ENCODE data around the gene PRSS21. TPM values are rescaled to one million over a fixed set of nuclear protein-coding genes. Genes with fewer than 3 reads are reported as not detected.

Gene PRSS21
- polyA plus RNA-seq, 3 donors: 2.1 to 9.0 (median 3.1) TPM

GRCh38 chr16:2846511-2847310 is 29.7 kb downstream of the PRSS21 start:
- Mint-ChIP-seq H3K4me3 (no peak overlapping the region), H3K9me3 (peaks cover 0 to 3% (median 0%) of the 10 kb centered on the region in 7 donors), H3K36me3 (no peaks in the 10 kb centered on the region), H3K4me1 (peaks cover 14% of the 10 kb centered on the region), H3K27ac (no peak overlapping the region), H3K27me3 (ENCODE audit: low read depth in 3 of 3) (peaks cover 8 to 21% (median 20%) of the 10 kb centered on the region in 3 donors)
- no peak for DNase-seq
- Histone ChIP-seq H2AFZ (ENCODE audit: insufficient read depth, low read depth, low read length, poor library complexity, severe bottlenecking) (no peak overlapping the region), H4K20me1 (ENCODE audit: insufficient read depth, low read length) (no peaks in the 10 kb centered on the region), H3K9ac (ENCODE audit: insufficient read depth, low read length, poor library complexity, severe bottlenecking) (no peak overlapping the region), H3K79me2 (ENCODE audit: insufficient read depth, low read length) (no peaks in the 10 kb centered on the region), H3K36me3 (replicated peaks in 1 of 2; ENCODE audit: control insufficient read depth in 1 of 2, insufficient read depth in 2 of 2, low read length in 2 of 2) (no peaks in the 10 kb centered on the region), H3K4me1 (ENCODE audit: control insufficient read depth in 1 of 2, insufficient read depth in 2 of 2, low read length in 2 of 2) (peaks cover 11% of the 10 kb centered on the region in 2 donors), H3K27ac (ENCODE audit: low read depth in 1 of 2, low read length in 2 of 2) (no peak overlapping the region), H3K4me3 (replicated peaks in 1 of 3; ENCODE audit: low read depth in 2 of 3, low read length in 3 of 3) (no peak overlapping the region), H3K4me2 (replicated peaks; ENCODE audit: extremely low read depth, low read length, poor library complexity, severe bottlenecking) (no peak overlapping the region), H3K27me3 (ENCODE audit: control insufficient read depth in 2 of 2, insufficient read depth in 2 of 2, low read length in 2 of 2) (peaks cover 0 to 3% of the 10 kb centered on the region in 2 donors), H3K9me3 (replicated peaks in 1 of 2; ENCODE audit: control insufficient read depth in 1 of 2, insufficient read depth in 1 of 2, low read length in 2 of 2) (no peaks in the 10 kb centered on the region)
- TF ChIP-seq CTCF (IDR thresholded peaks at IDR 0.05): no peak
- intact Hi-C loops (cut with micrococcal nuclease): no loop called here
- 50% methylated on average over 2 of the region's 3 CpGs for WGBS (ENCODE audit: insufficient coverage)

GRCh38 chr16:2848933-2849725 is 32.1 kb downstream of the PRSS21 start:
- no peak overlapping the region for H3K27ac Mint-ChIP-seq
- peaks cover 3 to 12% (median 8%) of the 10 kb centered on the region in 7 donors for H3K9me3 Mint-ChIP-seq
- intact Hi-C loops (cut with micrococcal nuclease): no loop called here
- H3K79me2 ChIP-seq (ENCODE audit: insufficient read depth, low read length): no peaks in the 10 kb centered on the region
- H3K4me3 Mint-ChIP-seq: no peak overlapping the region
- DNase-seq: no peak
- H3K4me1 ChIP-seq (ENCODE audit: control insufficient read depth in 1 of 2, insufficient read depth in 2 of 2, low read length in 2 of 2): no peaks in the 10 kb centered on the region
- H2AFZ ChIP-seq (ENCODE audit: insufficient read depth, low read depth, low read length, poor library complexity, severe bottlenecking): no peak overlapping the region
- peaks cover 9 to 11% of the 10 kb centered on the region in 2 donors for H3K9me3 ChIP-seq (replicated peaks in 1 of 2; ENCODE audit: control insufficient read depth in 1 of 2, insufficient read depth in 1 of 2, low read length in 2 of 2)
- TF ChIP-seq CTCF (IDR thresholded peaks at IDR 0.05): no peak
- peaks cover 0 to 19% of the 10 kb centered on the region in 2 donors for H3K27me3 ChIP-seq (ENCODE audit: control insufficient read depth in 2 of 2, insufficient read depth in 2 of 2, low read length in 2 of 2)
- no peaks in the 10 kb centered on the region for H4K20me1 ChIP-seq (ENCODE audit: insufficient read depth, low read length)
- peaks cover 12 to 38% (median 19%) of the 10 kb centered on the region in 3 donors for H3K27me3 Mint-ChIP-seq (ENCODE audit: low read depth in 3 of 3)
- no peaks in the 10 kb centered on the region for H3K36me3 ChIP-seq (replicated peaks in 1 of 2; ENCODE audit: control insufficient read depth in 1 of 2, insufficient read depth in 2 of 2, low read length in 2 of 2)
- peaks cover 4% of the 10 kb centered on the region for H3K4me1 Mint-ChIP-seq
- no peaks in the 10 kb centered on the region for H3K36me3 Mint-ChIP-seq
- no peak overlapping the region for H3K4me2 ChIP-seq (replicated peaks; ENCODE audit: extremely low read depth, low read length, poor library complexity, severe bottlenecking)
- H3K9ac ChIP-seq (ENCODE audit: insufficient read depth, low read length, poor library complexity, severe bottlenecking): no peak overlapping the region
- 64% methylated on average over 14 of the region's 16 CpGs for WGBS (ENCODE audit: insufficient coverage)
- no peak overlapping the region for H3K27ac ChIP-seq (ENCODE audit: low read depth in 1 of 2, low read length in 2 of 2)
- no peak overlapping the region for H3K4me3 ChIP-seq (replicated peaks in 1 of 3; ENCODE audit: low read depth in 2 of 3, low read length in 3 of 3)
